HL-60 (cell line): ENCODE data around the gene PIGZ.

Source experiments
- POLR2AphosphoS5 ChIP-seq: IDR thresholded peaks from 2 replicates; pipeline ENCODE4 v1.6.1; 2012; ENCODE audit warnings: low read depth
- TF ChIP-seq, protein P1 (sequence below): IDR thresholded peaks from one replicate; pipeline ENCODE4 v1.5.1; 2011; ENCODE audit warnings: low read length, control low read depth, inconsistent platforms; ENCODE audit not compliant: insufficient read depth

DNA sequence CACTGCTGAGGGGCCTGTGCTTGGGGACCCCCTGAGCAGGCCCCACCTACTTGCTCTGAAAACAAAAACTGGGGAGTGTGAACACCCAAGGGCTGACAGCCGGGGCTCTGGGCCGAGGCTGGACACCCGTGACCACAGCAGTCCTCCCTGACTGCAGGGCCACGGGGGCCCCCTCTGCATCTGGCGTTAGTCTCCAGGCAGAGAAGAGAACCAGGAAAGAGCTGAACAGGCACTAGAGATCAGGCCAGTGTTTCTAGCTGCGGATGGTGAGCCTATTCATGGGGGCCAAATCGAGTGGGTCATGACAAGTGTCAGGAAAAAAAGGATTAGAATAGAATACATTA lies 43.9 kb upstream of the PIGZ start:
- TF ChIP-seq POLR2AphosphoS5: no peak
- TF ChIP-seq, protein P1, sequence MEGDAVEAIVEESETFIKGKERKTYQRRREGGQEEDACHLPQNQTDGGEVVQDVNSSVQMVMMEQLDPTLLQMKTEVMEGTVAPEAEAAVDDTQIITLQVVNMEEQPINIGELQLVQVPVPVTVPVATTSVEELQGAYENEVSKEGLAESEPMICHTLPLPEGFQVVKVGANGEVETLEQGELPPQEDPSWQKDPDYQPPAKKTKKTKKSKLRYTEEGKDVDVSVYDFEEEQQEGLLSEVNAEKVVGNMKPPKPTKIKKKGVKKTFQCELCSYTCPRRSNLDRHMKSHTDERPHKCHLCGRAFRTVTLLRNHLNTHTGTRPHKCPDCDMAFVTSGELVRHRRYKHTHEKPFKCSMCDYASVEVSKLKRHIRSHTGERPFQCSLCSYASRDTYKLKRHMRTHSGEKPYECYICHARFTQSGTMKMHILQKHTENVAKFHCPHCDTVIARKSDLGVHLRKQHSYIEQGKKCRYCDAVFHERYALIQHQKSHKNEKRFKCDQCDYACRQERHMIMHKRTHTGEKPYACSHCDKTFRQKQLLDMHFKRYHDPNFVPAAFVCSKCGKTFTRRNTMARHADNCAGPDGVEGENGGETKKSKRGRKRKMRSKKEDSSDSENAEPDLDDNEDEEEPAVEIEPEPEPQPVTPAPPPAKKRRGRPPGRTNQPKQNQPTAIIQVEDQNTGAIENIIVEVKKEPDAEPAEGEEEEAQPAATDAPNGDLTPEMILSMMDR: no peak
